Renal cortex interstitium (tissue), 3 donors: ENCODE measurements around the gene CNOT10. TPM values are rescaled to one million over a fixed set of nuclear protein-coding genes. Genes with fewer than 3 reads are reported as not detected.

Experiments used
- polyA plus RNA-seq, 3 donors: library from polyadenylated mRNA; unstranded; fragments of 120-200 nt; gene quantifications; one replicate each; pipeline ENCODE4 v1.2.1, GENCODE V29; 2013; ENCODE audit not compliant: insufficient read length in 3 of 3

CNOT10 gene
- polyA plus RNA-seq, 3 donors = 44.9 to 56.1 (median 54.9) TPM

Other genes starting within 250 kb of the CNOT10 start
- 10 to 100 TPM; 67.1 to 80.3 (median 68.3) TPM for gene CMTM6, start 182.3 kb upstream of the CNOT10 start, polyA plus RNA-seq
- gene DYNC1LI1, start 114.3 kb upstream of the CNOT10 start, polyA plus RNA-seq = 10 to 100 TPM; 34.5 to 45.8 (median 37.8) TPM
- 1 to 10 TPM; 7.5 to 8.5 (median 8.3) TPM for gene TRIM71, start 132.8 kb downstream of the CNOT10 start, polyA plus RNA-seq